A549 treated with AZD2906 at 1 μM for 4 hours (cell line): Measurements from ENCODE around the gene ACSL4. TPM values are rescaled to one million over a fixed set of nuclear protein-coding genes. Genes with fewer than 3 reads are reported as not detected.

Experiments used
- total RNA-seq: library from RNA; stranded (reverse); fragments of 200-300 nt; extraction: Qiagen RNA extraction; gene quantifications from 5 replicates; pipeline ENCODE4 v1.2.3, GENCODE V29; 2022

Gene ACSL4
- 15.6 to 27.4 TPM (median 21.4 TPM) in 5 replicates for total RNA-seq

DNA sequence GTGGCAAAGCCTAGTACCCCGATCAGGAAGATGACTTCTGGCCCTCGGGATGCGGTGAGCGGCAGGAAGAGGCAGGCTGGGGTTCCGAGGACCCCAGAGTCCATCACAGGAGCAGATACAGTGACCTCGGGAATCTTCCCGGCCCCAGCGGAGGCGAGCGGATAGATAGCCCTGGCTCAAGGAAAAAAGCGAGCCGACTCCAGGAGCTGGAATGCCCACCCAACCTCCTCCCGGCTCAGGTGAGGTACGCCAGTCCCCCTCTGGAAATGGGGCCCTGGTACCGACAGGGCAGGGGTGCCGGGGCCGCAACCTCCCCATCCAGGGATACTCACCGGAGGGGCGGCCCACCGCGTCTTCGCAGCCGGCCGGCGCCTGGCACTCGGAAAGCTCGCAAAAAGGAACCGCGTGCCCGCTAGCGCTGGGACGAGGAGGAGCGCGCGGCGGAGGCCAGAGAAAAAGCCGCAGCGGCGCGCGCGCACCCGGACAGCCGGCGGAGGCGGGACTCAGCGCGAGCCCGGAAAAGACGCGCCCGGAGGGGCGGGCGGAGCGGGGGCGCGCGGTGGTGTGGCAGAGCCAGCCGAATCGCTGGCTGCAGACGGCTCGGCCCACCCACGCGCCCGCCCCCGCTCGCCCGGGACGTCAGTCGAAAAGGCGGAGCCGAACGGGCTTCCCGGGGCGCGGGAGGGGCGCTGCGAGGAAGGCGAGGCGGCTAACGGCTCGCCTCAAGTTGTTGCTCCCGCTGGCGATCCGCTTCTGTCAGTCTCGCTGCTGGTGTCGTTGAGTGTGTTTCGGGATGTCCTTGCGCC, at the start of gene ACSL4:
TSS of gene ACSL4 (minus strand) at position 451 of the 806 bp plus-strand sequence. CDS start 49,894 bp downstream, outside the sequence.

DNA sequence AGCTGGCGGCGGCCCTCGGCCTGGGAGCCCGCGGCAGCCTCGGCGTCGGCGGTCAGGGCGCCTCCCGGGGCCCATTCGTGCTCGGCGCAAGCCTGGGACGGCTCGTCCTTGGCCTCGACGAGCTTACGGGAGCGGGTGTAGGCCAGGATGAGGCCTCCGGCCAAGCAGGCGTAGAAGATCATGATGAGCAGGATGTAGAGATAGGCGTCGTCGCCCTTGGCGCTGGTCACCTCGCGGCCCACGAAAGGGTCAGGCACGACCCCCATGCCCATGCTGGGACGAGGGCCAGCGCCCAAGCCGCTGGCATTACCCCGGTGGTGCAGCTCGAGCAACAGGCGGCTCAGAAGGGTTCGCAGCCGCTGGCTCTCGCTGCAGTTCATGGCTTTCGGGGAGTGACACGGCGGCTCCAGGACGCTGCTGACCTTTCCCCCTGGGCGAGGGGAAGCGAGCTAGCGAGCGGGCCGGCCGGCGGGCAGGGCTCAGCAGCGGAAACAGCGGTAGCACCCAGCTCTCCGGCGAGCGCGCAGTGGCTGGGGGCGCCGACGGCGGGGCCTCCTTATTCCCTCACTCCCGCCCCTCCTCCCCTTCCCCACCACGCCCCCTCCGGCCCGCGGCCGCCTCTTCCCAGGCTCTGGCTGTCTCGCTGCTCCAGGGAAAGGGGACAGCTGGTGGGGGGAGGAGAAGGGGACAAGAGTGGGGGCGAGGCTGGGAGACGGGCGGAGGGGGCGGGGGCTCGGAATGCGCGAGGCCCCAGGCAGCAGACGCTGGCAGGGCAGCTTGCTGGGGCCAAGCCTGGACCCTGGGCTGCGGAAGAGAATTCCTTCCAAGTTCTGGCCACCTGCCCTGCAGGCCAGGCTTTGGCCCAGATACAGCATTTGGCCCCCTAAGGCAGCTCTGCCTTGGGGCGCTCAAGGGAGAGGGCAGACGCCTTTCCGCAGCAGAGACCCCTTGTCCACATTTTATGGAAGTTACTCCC, 108.1 kb downstream of the ACSL4 start, which contains the start of gene KCNE5:
TSS of gene KCNE5 (minus strand) at position 532 of the 976 bp plus-strand sequence. CDS start at position 380, 152 bp downstream.

Other genes with a start within 250 kb of the ACSL4 start
- 8.2 to 10.4 TPM (median 9.2 TPM) in 5 replicates for gene NXT2, start 196.4 kb downstream of the ACSL4 start, total RNA-seq
- gene KCNE5, start 108.1 kb downstream of the ACSL4 start, total RNA-seq: 0.06 to 0.14 TPM (median 0.08 TPM) in 5 replicates